ENCODE measurements around the gene UBR3.
"Not testable (repeated sequence)": the region's sequence is repeated elsewhere in the genome, so short reads cannot be mapped to it uniquely, and the experiment has no call there.

UBR3 gene

GRCh38 chr2:170070778-170071177 is 243.5 kb downstream of the UBR3 start:
- DNase-seq, result no peak

DNA sequence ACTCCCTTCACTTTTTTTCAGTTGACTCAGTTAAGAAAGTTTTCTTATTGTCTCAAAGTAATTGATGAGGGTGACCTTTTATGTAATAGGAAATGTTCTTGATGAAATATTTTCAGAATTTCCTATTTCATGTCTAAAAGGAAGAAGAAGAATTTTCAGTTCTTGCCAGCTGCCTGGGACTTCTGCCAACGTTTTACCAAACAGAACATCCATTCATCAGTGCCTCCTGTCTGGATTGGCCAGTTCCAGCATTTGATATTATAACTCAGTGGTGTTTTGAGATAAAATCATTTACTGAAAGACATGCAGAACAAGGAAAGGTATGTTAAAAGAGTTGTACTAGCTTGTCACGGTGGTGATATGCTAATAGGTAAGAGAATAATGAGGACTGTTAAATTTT is 246.0 kb downstream of the UBR3 start:
- DNase-seq, result no peak

DNA sequence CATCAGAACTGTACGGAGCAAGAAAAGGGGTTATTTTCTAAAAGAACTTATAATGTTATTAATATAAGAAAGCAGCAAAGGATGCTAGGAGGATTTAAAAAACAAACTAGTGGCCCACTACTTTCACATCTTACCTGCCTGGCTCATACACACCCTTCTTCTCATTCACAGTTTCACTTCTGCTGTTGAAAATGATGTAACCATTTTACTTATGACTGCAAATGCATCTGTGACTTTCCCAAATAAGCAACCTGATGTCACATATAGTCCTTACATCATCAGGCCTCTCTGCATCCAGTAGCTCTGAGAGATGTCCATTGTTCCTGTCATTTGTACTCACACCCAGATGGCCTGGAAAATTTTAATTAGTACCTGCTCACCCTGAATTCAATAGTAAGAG is 248.9 kb downstream of the UBR3 start:
- DNase-seq, result no peak

DNA sequence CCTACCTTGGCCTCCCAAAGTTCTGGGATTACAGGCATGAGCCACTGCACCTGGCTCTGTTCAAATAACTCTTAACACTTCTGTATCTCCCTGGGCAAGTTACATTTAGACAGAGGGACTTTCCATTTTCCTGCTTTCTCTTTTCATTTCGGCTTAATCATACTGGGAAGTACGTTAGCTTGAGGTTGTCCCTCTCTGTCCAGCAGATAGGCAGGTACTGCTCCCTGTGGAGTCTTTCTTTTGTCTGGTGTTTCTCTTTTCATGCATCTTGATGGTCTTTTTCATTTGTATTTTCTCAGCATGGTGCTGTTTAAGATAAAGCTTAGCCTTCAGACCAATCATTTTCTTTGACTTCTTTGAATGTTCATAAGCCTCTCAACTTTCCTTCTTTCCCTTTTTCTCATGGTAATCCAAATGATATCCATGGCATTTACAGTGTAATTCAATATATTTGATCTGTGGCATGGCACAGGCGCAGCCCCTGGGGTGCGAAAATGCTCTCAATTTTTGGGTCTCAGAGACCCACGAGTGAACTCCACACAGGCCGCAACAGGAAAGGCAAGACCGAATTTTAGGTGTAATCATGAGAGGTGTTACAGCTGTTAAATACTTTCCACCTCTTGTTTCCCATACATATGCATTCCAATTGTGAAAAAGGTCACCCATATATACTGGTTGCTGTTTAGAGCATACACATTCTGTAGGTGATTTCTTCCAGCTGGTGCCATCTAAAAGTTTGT is 250.7 kb downstream of the UBR3 start:
- no peak for DNase-seq

GRCh38 chr2:170084820-170085491 is 257.7 kb downstream of the UBR3 start:
- no peak for DNase-seq

- DNase-seq, result no peak
Measured at GRCh38 chr2:170086117-170086688, 258.9 kb downstream of the UBR3 start.

- no peak for DNase-seq
Measured at GRCh38 chr2:170086751-170087412, 259.6 kb downstream of the UBR3 start.

GRCh38 chr2:170087413-170087793 is 260.1 kb downstream of the UBR3 start:
- no peak for DNase-seq

GRCh38 chr2:170088776-170089175 is 261.5 kb downstream of the UBR3 start:
- no peak for DNase-seq

DNA sequence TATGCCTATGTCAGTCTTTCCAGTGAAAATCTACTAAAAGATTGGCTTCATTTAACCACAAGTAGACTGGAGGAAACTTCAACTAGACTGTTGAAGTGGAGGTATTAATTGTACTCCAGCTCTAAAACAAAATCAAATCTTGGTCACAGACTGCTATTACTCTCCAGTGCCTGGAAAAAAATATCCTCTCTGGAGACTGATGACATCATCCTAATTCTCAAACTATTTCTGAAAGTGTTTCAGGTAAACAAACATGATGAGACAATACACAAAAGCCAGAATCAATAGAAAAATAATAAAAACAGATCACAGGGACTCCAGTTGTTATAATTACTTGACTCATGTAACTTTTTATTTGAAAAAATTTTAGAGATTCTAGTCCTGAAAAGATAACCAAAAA is 263.0 kb downstream of the UBR3 start:
- DNase-seq, result no peak

DNA sequence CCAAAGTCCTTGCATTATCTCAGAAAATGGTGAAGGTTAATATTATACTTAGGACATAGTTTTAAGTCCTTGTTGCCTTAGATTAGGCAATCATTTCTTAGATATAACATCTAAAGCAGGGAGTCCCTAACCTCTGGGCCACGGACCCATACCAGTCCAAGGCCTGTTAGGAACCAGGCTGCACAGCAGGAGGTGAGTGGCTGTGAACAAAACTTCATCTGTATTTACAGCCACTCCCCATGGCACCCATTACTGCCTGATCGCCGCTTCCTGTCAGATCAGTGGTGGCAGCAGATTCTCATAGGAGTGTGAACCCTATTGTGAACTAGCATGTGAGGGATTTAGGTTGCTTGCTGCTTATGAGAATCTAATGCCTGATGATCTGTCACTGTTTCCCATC is 264.2 kb downstream of the UBR3 start:
- DNase-seq, result no peak

DNA sequence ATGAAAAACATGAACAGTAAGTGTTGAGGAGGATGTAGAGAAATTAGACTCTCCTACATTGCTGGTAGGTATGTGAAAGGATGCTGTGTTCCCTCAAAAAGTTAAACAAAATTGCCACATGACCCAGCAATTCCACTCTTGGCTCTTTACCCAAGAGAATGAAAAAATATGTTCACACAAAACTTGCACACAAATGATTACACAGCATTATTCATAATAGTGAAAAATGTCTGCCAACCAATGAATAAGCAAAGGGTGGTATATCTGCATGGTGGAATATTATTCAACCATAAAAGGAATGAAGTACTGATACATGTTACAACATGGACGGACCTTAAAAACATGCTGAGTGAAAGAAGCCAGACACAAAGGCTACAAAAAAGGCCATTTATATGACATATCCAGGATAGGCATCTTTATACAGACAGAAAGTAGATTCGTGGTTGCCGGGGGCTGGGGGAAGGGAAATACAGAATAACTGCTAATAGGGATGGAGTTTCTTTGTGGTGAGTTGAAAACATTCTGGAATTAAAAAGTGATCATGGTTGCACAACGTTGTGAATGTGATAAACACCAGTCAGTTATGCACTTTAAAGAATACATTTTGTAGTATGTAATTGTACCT is 265.3 kb downstream of the UBR3 start:
- no peak for DNase-seq

DNA sequence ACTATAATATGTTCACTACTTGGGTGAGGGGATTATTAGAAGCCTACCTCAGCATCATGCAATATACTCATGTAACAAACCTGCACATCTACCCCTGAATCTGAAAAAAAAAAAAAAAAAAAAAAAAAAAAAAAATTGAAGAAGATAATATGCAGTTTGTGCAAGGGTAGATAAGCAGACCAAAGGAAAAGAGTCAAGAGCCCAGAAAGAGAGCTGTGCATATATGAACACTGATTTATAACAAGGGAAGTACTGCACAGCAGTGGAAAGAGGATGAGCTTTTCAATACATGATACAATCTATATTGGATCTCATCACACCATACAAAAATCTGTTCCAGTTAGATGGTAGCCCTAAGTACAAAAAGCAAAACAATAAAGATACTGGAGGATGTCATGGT is 268.1 kb downstream of the UBR3 start:
- no peak for DNase-seq

DNA sequence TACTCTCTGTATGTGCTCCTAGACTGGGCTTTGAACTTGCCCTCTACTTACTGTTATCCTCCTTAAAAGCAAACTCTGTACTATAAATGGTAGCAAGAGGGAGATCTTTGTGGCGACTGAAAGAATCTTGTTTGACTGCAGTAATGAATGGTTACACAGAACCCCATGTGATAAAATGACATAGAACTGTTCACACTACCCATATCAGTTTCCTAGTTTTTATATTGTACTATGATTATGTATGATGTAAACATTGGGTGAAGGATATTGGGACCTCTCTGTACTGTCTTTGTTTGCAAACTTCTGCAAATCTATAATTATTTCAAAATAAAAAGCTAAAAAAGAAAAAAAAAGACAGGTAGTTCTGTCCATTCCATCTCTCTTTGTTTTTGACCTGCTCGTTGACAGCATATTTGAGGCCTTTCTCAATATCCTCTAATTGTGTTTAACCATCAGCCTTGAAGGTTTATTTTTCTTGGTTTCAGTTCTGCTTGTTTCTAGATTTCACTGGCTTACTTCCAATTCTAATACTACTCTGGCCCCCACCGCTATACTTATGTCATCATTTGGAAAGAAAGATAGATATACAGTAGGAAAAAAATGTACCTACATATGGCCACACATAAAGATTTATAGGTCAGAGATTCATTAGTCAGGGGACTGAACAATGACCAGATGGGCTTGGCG is 271.5 kb downstream of the UBR3 start:
- no peak for DNase-seq

DNA sequence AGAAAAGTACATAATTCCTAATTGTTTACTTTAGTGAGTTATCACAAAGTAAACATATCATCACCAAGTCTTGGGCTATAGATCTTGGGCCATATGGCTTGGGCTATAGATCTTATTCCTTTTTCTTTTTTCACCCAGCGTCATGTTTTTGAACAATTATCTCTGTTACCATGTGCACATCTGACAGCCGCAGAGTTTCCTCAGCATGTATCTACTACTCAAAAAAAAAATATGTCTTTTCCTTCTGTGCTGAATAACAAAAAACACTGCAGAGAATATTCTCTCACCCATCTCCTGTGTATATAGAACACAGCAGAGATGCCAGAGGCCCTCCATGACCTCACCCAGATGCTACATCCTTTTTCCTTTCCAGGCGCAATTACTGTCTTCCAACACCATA is 274.5 kb downstream of the UBR3 start:
- DNase-seq, result no peak

- no peak for DNase-seq
Measured at GRCh38 chr2:170106102-170106840, 279.0 kb downstream of the UBR3 start.

DNA sequence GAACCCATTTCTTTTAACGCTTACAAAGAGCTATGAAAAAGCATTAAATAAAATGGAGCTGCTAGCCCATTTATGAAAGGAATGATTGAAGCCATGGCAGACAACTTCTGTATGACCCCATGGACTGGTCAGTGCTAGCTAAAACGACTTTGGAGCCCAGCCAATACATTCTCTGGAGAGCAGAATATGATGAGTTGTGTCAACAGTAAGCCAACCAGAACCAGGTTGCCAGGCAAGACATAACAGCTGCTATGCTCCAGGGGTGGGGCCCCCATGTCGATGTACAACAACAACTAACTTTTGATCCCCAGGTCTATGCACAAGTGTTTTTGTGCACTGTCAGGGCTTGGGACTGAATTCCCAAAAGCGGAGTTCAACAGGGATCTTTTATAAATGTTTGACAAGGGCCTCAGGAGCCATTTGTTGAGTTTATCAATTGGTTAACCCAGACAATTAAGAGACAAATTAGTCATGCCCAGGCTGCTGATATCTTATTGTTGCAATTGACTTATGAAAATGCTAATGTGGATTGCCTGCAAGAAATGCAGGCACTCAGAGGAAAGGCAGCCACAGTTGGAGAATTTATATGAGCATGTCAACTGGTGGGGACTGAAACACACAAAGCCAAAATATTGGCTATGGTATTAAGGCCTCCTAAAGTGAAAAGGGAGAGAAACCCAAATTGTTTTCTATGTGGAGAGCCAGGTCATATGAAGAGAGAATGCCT is 286.1 kb downstream of the UBR3 start:
- no peak for DNase-seq

DNA sequence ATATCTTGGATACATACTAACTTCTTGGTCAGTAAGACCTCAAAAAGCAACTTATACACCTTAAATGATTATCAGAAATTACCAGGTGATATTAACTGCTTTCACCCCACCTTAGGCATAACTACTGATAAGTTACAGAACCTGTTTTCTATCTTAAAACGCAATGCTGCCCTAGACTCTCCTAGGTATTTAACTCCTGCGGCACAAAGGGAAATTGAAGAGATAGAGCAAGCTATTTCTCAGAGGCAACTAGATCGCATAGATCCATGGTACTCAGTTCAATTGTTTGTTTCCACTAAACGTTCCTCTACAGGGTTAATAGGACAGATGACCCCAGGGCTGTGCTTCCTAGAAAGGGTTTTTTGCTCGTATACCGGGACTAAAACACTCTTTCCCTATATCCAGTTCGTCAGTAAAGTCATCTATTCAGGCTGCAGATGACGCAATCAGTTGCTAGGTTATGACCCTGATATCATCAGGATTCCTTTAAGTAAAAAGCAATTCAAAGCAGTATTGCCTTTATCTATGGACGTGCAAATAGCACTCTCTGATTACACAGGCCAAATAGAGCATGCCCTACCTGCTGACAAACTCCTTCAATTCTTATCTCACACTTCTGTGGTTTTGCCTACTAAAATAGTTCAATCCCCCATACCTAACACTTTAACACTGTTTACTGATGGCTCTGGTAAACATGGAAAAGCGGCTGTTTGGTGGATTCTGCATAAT is 288.4 kb downstream of the UBR3 start:
- DNase-seq, result no peak

DNA sequence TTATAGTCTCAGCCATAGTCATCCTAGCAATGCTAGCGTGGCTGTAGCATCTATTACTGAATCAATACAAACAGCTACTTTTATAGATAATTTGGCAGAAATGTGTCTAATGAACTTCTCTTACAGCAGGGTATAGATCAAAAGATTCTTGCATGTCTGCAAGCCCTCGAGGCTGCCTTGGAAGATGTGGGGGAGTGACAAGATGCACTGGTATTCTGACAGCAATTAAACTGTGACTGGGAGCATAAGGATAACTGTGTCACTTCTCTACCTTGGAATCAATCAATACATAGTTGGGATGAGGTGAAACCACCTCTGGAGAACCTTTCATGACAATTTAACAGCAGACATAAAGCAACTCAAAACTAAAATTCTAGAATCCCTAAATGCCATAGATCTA is 291.4 kb downstream of the UBR3 start:
- DNase-seq, result no peak

DNA sequence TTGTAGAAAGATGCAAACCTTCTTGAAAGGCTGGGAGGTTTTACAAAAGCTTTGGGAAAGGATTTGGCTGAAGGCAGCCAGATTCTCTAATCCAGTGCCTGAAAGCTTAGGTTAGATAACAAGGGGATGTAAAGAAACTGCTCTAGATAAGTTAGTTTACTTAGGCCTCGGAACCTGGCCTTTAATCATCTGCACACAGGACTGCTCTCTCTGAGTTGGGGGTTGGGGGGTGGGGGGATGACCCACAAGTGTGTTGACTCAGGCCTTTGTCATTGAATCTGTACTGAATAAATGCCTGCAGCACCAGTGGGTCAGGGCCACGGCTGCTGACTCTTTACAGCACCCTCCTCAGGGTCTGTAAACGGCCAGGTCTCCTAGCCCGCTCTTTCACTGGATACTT is 292.1 kb downstream of the UBR3 start:
- not testable (repeated sequence) for DNase-seq

GRCh38 chr2:170121689-170122088 is 294.4 kb downstream of the UBR3 start:
- DNase-seq, result no peak
